Kidney capillary endothelial cell (primary cell): ENCODE data around the gene FBXO9.

Source experiments
- DNase-seq: peaks from one replicate; pipeline ENCODE4 v3.0.0-alpha.2; 2018; ENCODE audit warnings: low spot score

The FBXO9 gene

DNA sequence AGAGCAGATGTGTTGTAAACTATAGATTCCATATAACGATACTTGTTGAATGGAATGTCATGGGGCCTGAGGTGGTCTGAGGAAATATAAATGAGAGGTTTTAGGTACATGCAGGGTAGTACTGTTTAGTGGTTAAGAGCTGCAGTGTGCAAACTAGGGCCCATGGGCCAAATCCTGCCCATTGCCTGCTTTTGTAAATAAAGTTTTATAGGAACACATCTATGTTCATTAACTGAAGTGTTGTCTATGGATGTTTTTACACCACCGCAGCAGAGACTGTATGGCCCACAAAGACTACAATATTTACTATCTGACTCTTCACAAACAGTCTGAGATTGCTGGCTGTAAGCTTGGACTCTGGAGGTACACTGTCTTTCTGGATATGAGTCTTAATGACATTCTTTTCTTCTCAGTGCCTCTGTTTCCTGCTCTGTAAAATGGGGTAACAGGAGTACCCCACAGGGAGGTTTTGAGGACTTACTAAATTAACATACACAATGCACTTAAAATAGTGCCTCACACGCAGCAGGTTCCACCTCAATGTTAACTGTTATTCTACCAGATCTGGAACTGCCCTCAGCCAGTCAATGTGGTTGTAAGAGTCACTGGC lies 70.9 kb downstream of the FBXO9 start:
- no peak for DNase-seq

- no peak for DNase-seq
Observed at GRCh38 chr6:53139841-53140413, 74.7 kb downstream of the FBXO9 start.

- DNase-seq: no peak
Observed at GRCh38 chr6:53142810-53143209, 77.6 kb downstream of the FBXO9 start.

- no peak for DNase-seq
Observed at GRCh38 chr6:53143710-53144109, 78.5 kb downstream of the FBXO9 start.

DNA sequence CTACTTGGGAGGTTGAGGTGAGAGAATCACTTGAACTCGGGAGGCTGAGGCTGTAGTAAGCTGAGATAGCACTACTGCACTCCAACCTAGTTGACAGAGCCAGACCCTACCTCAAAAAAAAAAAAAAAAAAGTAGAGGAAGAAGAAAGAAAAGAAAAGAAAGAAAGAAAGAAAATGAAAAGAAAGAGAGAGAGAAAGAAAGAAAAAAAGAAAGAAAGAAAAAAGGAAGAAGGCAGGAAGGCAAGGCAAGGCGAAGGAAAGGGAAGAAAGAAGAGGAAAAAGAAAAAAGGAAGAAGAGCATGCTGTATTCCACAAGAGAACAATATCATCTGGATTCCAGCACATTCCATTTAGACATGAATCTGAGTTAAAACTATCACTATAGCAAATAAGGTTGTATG lies 79.6 kb downstream of the FBXO9 start:
- DNase-seq: no peak

DNA sequence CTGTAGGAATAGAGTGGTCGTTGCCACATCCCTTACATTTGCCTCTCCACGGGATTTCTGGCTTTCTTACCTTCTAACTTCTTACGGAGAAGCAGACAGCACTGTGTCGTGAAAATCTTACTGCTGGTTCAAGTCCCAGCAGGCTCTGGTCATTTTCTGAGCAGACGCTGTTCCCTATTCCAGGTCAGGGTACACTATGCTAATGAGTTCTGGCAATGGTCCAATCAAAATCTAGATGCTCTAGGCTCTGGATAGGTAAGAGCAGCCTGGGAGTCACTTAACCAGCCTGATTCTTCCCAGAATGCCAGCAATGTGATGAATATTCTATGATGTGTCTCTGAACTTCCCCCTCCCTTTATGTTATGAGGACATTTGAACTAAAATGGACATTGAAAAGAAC lies 83.5 kb downstream of the FBXO9 start, which contains the start of gene GCM1:
Gene GCM1 (minus strand): TSS at position 158 of the 400 bp plus-strand sequence. CDS start 3,209 bp downstream, outside the sequence.
- DNase-seq: no peak
